ENCODE data around the gene BARX1. TPM values are rescaled to one million over a fixed set of nuclear protein-coding genes. Genes with fewer than 3 reads are reported as not detected.

Gene BARX1
- total and polyA plus RNA-seq, 9 of the 15 experiments (the other 6 are each of a cell fraction or from before 2014, with no cell fraction given): 0.11 to 0.14 TPM; not detected in 7

- Histone ChIP-seq H3K9me1 (ENCODE audit: control insufficient read depth, insufficient read depth, low read length) (no peaks in the 10 kb centered on the region), H3K9ac (ENCODE audit: insufficient read depth in 1 of 2, low read depth in 2 of 2, low read length in 2 of 2) (no peak overlapping the region), H3K4me3 (no peak overlapping the region), H3K4me2 (ENCODE audit: insufficient read depth, low read length) (no peak overlapping the region; the same call in 1 of the 2 replicates), H3K27me3 (ENCODE audit: control insufficient read depth in 2 of 2, insufficient read depth in 2 of 2, low read length in 2 of 2) (peaks cover 19 to 47% of the 10 kb centered on the region in 2 experiments; a peak in 4 of 5 replicates), H3K4me1 (replicated peaks in 1 of 2; ENCODE audit: control insufficient read depth in 2 of 2, insufficient read depth in 2 of 2, low read length in 2 of 2) (peaks cover 5 to 27% of the 10 kb centered on the region in 2 experiments; a peak in 4 of 5 replicates), H2AFZ (ENCODE audit: low read depth, low read length) (peak overlapping the region; percentile 18; the same call in 1 of the 2 replicates), H4K20me1 (replicated peaks; ENCODE audit: control insufficient read depth, insufficient read depth, low read length) (peaks cover 5% of the 10 kb centered on the region; the same call in 1 of the 2 replicates), H3K79me2 (ENCODE audit: control insufficient read depth, insufficient read depth, low read length) (no peaks in the 10 kb centered on the region), H3K9me3 (replicated peaks; ENCODE audit: control insufficient read depth, insufficient read depth, low read depth, low read length) (no peaks in the 10 kb centered on the region), H3K27ac (ENCODE audit: extremely low read depth, low read depth, low read length) (no peak overlapping the region), H3K36me3 (ENCODE audit: control insufficient read depth, insufficient read depth, low read length) (no peaks in the 10 kb centered on the region)
- POLR2A ChIA-PET: interaction anchor here (1.2 kb wide), 1 partner anchor 42 kb away, joined by 3 read pairs; no protein-coding TSS in a partner anchor
- CTCF ChIA-PET (ENCODE audit: low intra/inter-chr PET ratio): interaction anchor here (0.9 to 2.8 kb wide), 5 partner anchors 40 to 803 kb away, joined by 3 to 28 read pairs (median 3); no protein-coding TSS in a partner anchor
- intact Hi-C loops (cut with micrococcal nuclease) (loop anchor here (1.0 to 5.0 kb wide), 4 partner anchors 40 to 280 kb away; no protein-coding TSS in a partner anchor), in situ Hi-C loops (cut with MboI) (no loop called here)
- DNase-seq (ENCODE audit: extremely low read depth in 1 of 4, low spot score in 3 of 4) (peak; percentile 88 to 91 (median 90)), ATAC-seq (peak; percentile 93), FAIRE-seq (peak; percentile 99)
- 7% methylated on average over 22 of the region's 22 CpGs for WGBS (ENCODE audit: insufficient coverage, low coverage, missing lambda C conversion rate)
- no TSS peak for BruUV-seq (replicated peaks)
- TF ChIP-seq MXI1 (IDR thresholded peaks at IDR 0.05; ENCODE audit: low read depth, low read length) (no peak), RCOR1 (IDR thresholded peaks at IDR 0.05; ENCODE audit: borderline replicate concordance in 1 of 2, low read depth in 2 of 2, low read length in 2 of 2) (peak in 1 of 2 experiments; percentile 51; a peak in 1 of 4 replicates), HNRNPUL1 (IDR thresholded peaks at IDR 0.05; ENCODE audit: low read length) (no peak), ZFP30 (CRISPR knock-in tag; IDR thresholded peaks at IDR 0.05; ENCODE audit: borderline replicate concordance) (no peak), PREB (CRISPR knock-in tag; IDR thresholded peaks at IDR 0.05) (no peak), NR1H2 (CRISPR knock-in tag; IDR thresholded peaks at IDR 0.05) (no peak), PCBP1 (IDR thresholded peaks at IDR 0.05; ENCODE audit: low read depth, low read length, poor library complexity, severe bottlenecking) (no peak), RFX7 (CRISPR knock-in tag; IDR thresholded peaks at IDR 0.05) (no peak), NFIX (CRISPR knock-in tag; IDR thresholded peaks at IDR 0.05; ENCODE audit: low read depth) (no peak), JUND (IDR thresholded peaks at IDR 0.05; ENCODE audit: borderline replicate concordance, low read depth, low read length) (peak; percentile 64; the same call in 1 of the 2 replicates), JUND (tag; IDR thresholded peaks at IDR 0.05; ENCODE audit: borderline replicate concordance, low read depth, low read length) (peak; percentile 62; the same call in 2 of the 3 replicates), DACH1 (IDR thresholded peaks at IDR 0.05; ENCODE audit: partially characterized antibody) (no peak), SFPQ (IDR thresholded peaks at IDR 0.05; ENCODE audit: low read depth, low read length) (no peak), MLX (CRISPR knock-in tag; conservative IDR thresholded peaks at IDR 0.05) (no peak), NR2F6 (CRISPR knock-in tag; IDR thresholded peaks at IDR 0.05) (no peak), POLR2B (IDR thresholded peaks at IDR 0.05; ENCODE audit: low read depth, partially characterized antibody) (no peak)
Observed at GRCh38 chr9:93962561-93963440, 7.6 kb upstream of the BARX1 start.
